ENCODE results near the gene RFX5.

DNA sequence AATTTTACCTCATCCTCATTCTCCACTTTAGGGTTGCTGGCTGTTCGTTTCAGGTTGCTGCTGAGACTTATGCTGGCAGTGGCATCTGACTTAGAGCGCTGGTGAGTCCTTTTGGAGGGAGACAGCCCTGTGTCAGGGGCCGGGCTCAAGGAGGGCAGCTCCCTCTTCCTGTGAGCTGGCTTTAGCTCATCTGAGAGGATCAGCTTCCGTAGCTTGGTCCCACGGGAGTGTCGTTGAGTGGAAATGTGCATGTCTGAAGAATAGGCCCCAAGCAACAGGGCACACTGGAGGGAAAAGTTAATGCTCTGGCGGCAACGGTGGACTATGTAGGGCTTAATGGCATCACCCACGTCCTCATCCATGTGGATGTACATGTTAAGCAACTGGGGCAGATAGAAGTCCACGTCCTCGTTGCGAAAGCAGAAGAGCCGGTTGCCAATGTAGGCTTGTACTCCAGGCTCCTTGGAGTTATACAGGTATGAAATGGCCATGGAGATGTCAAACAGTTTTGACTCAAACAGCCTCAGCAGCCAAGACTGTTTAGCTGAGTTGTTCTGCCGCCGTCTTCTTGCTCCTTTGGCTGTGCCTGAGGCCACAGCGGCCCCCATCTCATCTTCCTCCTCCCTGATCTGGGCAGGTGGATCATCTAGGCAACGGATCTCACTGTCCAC, 31.4 kb downstream of the RFX5 start:
- TF ChIP-seq POLR2A (IDR thresholded peaks at IDR 0.05) = no peak
- TF ChIP-seq, protein P1, sequence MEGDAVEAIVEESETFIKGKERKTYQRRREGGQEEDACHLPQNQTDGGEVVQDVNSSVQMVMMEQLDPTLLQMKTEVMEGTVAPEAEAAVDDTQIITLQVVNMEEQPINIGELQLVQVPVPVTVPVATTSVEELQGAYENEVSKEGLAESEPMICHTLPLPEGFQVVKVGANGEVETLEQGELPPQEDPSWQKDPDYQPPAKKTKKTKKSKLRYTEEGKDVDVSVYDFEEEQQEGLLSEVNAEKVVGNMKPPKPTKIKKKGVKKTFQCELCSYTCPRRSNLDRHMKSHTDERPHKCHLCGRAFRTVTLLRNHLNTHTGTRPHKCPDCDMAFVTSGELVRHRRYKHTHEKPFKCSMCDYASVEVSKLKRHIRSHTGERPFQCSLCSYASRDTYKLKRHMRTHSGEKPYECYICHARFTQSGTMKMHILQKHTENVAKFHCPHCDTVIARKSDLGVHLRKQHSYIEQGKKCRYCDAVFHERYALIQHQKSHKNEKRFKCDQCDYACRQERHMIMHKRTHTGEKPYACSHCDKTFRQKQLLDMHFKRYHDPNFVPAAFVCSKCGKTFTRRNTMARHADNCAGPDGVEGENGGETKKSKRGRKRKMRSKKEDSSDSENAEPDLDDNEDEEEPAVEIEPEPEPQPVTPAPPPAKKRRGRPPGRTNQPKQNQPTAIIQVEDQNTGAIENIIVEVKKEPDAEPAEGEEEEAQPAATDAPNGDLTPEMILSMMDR (IDR thresholded peaks at IDR 0.05) = no peak

Measured in prostate gland (tissue), 2 donors.